ENCODE results near the gene TNFRSF9.

The TNFRSF9 gene

DNA sequence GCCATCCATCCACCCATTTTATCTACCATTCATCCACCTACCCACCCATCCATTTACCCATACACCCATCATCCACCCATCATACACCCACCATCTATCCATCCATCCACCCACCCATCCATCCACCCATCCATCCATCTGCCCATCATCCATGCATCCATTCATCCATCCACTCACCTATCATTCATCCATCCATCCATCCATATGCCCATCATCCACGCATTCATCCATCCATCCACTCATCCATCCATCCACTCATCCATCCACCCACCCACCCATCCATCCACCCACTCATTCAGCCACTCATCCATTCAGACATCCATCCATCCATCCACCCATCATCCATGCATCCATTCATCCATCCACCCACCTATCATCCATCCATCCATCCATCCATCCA, 55.9 kb downstream of the TNFRSF9 start:
- H3K9me3 ChIP-seq (ENCODE audit: low read length), result no peaks in the 10 kb centered on the region
- no peaks in the 10 kb centered on the region for H3K4me1 ChIP-seq (ENCODE audit: insufficient read depth, low read length, severe bottlenecking)
- H3K4me3 ChIP-seq (ENCODE audit: low read depth, low read length, poor library complexity, severe bottlenecking), result no peak overlapping the region
- H3K36me3 ChIP-seq (ENCODE audit: insufficient read depth, low read length), result no peaks in the 10 kb centered on the region
- H3K4me2 ChIP-seq (ENCODE audit: low read length), result no peak overlapping the region
- no peak overlapping the region for H3K27ac ChIP-seq (ENCODE audit: low read depth, low read length, poor library complexity, severe bottlenecking)
- TF ChIP-seq EZH2 (IDR thresholded peaks at IDR 0.05; ENCODE audit: borderline replicate concordance, low read length), result no peak
- TF ChIP-seq, protein P1, sequence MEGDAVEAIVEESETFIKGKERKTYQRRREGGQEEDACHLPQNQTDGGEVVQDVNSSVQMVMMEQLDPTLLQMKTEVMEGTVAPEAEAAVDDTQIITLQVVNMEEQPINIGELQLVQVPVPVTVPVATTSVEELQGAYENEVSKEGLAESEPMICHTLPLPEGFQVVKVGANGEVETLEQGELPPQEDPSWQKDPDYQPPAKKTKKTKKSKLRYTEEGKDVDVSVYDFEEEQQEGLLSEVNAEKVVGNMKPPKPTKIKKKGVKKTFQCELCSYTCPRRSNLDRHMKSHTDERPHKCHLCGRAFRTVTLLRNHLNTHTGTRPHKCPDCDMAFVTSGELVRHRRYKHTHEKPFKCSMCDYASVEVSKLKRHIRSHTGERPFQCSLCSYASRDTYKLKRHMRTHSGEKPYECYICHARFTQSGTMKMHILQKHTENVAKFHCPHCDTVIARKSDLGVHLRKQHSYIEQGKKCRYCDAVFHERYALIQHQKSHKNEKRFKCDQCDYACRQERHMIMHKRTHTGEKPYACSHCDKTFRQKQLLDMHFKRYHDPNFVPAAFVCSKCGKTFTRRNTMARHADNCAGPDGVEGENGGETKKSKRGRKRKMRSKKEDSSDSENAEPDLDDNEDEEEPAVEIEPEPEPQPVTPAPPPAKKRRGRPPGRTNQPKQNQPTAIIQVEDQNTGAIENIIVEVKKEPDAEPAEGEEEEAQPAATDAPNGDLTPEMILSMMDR (IDR thresholded peaks at IDR 0.05; ENCODE audit: low read length), result no peak
- no peaks in the 10 kb centered on the region for H4K20me1 ChIP-seq (ENCODE audit: insufficient read depth, low read length)
- no peaks in the 10 kb centered on the region for H3K27me3 ChIP-seq (ENCODE audit: insufficient read depth, low read length)
- H2AFZ ChIP-seq (ENCODE audit: low read length), result no peak overlapping the region
- no peaks in the 10 kb centered on the region for H3K79me2 ChIP-seq (ENCODE audit: insufficient read depth, low read length)
- H3F3A ChIP-seq (ENCODE audit: insufficient read depth, low read length), result no peaks in the 10 kb centered on the region
- H3K9ac ChIP-seq (ENCODE audit: low read length), result no peak overlapping the region
- no peaks in the 10 kb centered on the region for H3K9me2 ChIP-seq (ENCODE audit: low read depth, low read length)

DNA sequence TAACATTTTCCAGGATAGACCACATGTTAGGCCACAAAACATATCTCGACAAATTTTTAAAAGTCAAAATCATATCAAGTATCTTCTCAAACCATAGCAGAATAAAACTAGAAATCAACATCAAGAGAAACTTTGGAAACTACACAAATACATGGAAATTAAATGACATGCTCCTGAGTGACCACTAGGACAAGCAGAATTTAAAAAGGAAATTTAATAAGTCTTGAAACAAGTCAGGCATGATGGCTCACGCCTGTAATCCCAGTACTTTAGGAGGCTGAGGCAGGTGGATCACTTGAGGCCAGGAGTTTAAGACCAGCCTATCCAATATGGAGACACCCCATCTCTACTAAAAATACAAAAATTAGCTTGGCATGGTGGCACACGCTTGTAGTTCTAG, 61.4 kb downstream of the TNFRSF9 start:
- Histone ChIP-seq H4K20me1 (ENCODE audit: insufficient read depth, low read length) (no peaks in the 10 kb centered on the region), H3K4me2 (ENCODE audit: low read length) (no peak overlapping the region), H3K4me3 (ENCODE audit: low read depth, low read length, poor library complexity, severe bottlenecking) (no peak overlapping the region), H3K9me3 (ENCODE audit: low read length) (no peaks in the 10 kb centered on the region), H3K9me2 (ENCODE audit: low read depth, low read length) (no peaks in the 10 kb centered on the region), H3K27me3 (ENCODE audit: insufficient read depth, low read length) (no peaks in the 10 kb centered on the region), H3K27ac (ENCODE audit: low read depth, low read length, poor library complexity, severe bottlenecking) (no peak overlapping the region), H3K79me2 (ENCODE audit: insufficient read depth, low read length) (no peaks in the 10 kb centered on the region), H3K36me3 (ENCODE audit: insufficient read depth, low read length) (no peaks in the 10 kb centered on the region), H3F3A (ENCODE audit: insufficient read depth, low read length) (no peaks in the 10 kb centered on the region), H3K4me1 (ENCODE audit: insufficient read depth, low read length, severe bottlenecking) (no peaks in the 10 kb centered on the region), H3K9ac (ENCODE audit: low read length) (no peak overlapping the region), H2AFZ (ENCODE audit: low read length) (no peak overlapping the region)
- no peak for TF ChIP-seq EZH2 (IDR thresholded peaks at IDR 0.05; ENCODE audit: borderline replicate concordance, low read length)
- TF ChIP-seq, protein P1 (IDR thresholded peaks at IDR 0.05; ENCODE audit: low read length), result no peak

DNA sequence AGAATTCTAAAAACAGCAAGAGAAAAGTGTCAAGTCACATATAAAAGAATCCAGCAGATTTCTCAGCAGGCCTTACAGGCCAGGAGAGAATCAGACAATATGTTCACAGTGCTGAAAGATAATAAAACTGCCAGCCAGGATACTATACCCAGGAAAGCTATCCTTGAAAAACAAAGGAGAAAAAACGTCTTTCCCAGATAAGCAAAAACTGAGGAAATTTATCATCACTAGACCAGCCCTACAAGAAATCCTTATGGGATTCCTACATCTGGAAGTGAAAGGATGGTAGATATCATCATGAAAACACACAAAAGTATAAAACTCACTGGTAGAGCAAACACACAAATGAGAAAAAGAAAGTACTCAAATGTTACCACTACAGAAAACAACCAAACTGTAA, 62.6 kb downstream of the TNFRSF9 start:
- no peaks in the 10 kb centered on the region for H3K4me1 ChIP-seq (ENCODE audit: insufficient read depth, low read length, severe bottlenecking)
- no peaks in the 10 kb centered on the region for H3K36me3 ChIP-seq (ENCODE audit: insufficient read depth, low read length)
- H3K9me2 ChIP-seq (ENCODE audit: low read depth, low read length), result no peaks in the 10 kb centered on the region
- no peaks in the 10 kb centered on the region for H3F3A ChIP-seq (ENCODE audit: insufficient read depth, low read length)
- H2AFZ ChIP-seq (ENCODE audit: low read length), result no peak overlapping the region
- H3K4me2 ChIP-seq (ENCODE audit: low read length), result no peak overlapping the region
- H4K20me1 ChIP-seq (ENCODE audit: insufficient read depth, low read length), result no peaks in the 10 kb centered on the region
- no peak overlapping the region for H3K9ac ChIP-seq (ENCODE audit: low read length)
- no peak overlapping the region for H3K4me3 ChIP-seq (ENCODE audit: low read depth, low read length, poor library complexity, severe bottlenecking)
- no peaks in the 10 kb centered on the region for H3K27me3 ChIP-seq (ENCODE audit: insufficient read depth, low read length)
- H3K79me2 ChIP-seq (ENCODE audit: insufficient read depth, low read length), result no peaks in the 10 kb centered on the region
- TF ChIP-seq, protein P1 (IDR thresholded peaks at IDR 0.05; ENCODE audit: low read length), result no peak
- TF ChIP-seq EZH2 (IDR thresholded peaks at IDR 0.05; ENCODE audit: borderline replicate concordance, low read length), result no peak
- no peak overlapping the region for H3K27ac ChIP-seq (ENCODE audit: low read depth, low read length, poor library complexity, severe bottlenecking)
- H3K9me3 ChIP-seq (ENCODE audit: low read length), result no peaks in the 10 kb centered on the region
